CD4-positive, CD25-positive, alpha-beta regulatory T cell (primary cell): ENCODE data around the gene EVC2. TPM values are rescaled to one million over a fixed set of nuclear protein-coding genes. Genes with fewer than 3 reads are reported as not detected.

ENCODE experiments used
- ATAC-seq, 2 donors: fragments of 150-1000 bp; cut with Tn5 transposase; one replicate each; pipeline ENCODE4 v1.10.0; 2021; ENCODE audit warnings: low read depth in 2 of 2, moderate number of reproducible peaks in 2 of 2, moderate library complexity in 1 of 2
- DNase-seq, 3 donors: peaks; one replicate each; pipeline versions ENCODE4 v3.0.0 to v3.0.0-alpha.2; 2012 to 2022; ENCODE audit warnings: mixed read lengths in 1 of 3
- H3K27ac ChIP-seq: one replicate; pipeline ENCODE4 v1.7.0; 2013; ENCODE audit warnings: mild to moderate bottlenecking, low read length; ENCODE audit not compliant: insufficient read depth, poor library complexity, severe bottlenecking
- H3K27me3 ChIP-seq: one replicate; pipeline ENCODE4 v1.7.0; 2013; ENCODE audit warnings: low read length; ENCODE audit not compliant: control insufficient read depth, insufficient read depth
- H3K36me3 ChIP-seq: one replicate; pipeline ENCODE4 v1.7.0; 2013; ENCODE audit warnings: mild to moderate bottlenecking, low read length, moderate library complexity; ENCODE audit not compliant: control insufficient read depth, insufficient read depth
- H3K4me1 ChIP-seq: 2 replicates; pipeline ENCODE4 v1.7.0; 2013; ENCODE audit warnings: mild to moderate bottlenecking, low read length; ENCODE audit not compliant: insufficient read depth, control insufficient read depth, poor library complexity, severe bottlenecking
- H3K4me3 ChIP-seq: one replicate; pipeline ENCODE4 v1.7.0; 2013; ENCODE audit warnings: low read depth, mild to moderate bottlenecking, low read length, moderate library complexity
- H3K9me3 ChIP-seq, 2 experiments: 1 replicate in 1 of 2; 2 replicates in 1 of 2; pipeline ENCODE4 v1.7.0; 2013; ENCODE audit warnings: low read length in 2 of 2, mild to moderate bottlenecking in 1 of 2, moderate library complexity in 1 of 2; ENCODE audit not compliant: control insufficient read depth in 2 of 2
- H3K27ac Mint-ChIP-seq, 3 donors: one replicate each; pipeline ENCODE4 v1.8.0; 2020 to 2022; ENCODE audit warnings: mild to moderate bottlenecking in 3 of 3, mixed read lengths in 3 of 3, moderate library complexity in 2 of 3
- H3K27me3 Mint-ChIP-seq: one replicate; pipeline ENCODE4 v1.8.0; 2022; ENCODE audit warnings: mild to moderate bottlenecking, mixed read lengths
- H3K36me3 Mint-ChIP-seq: one replicate; pipeline ENCODE4 v1.8.0; 2020; ENCODE audit warnings: mixed read lengths
- H3K4me1 Mint-ChIP-seq, 4 donors: one replicate each; pipeline ENCODE4 v1.8.0; 2020 to 2022; ENCODE audit warnings: mixed read lengths in 4 of 4, mild to moderate bottlenecking in 1 of 4
- H3K4me3 Mint-ChIP-seq, 4 donors: one replicate each; pipeline ENCODE4 v1.8.0; 2020 to 2022; ENCODE audit warnings: mild to moderate bottlenecking in 4 of 4, mixed read lengths in 4 of 4, moderate library complexity in 3 of 4
- H3K9me3 Mint-ChIP-seq, 7 donors: one replicate each; pipeline ENCODE4 v1.8.0; 2020 to 2022; ENCODE audit warnings: mixed read lengths in 7 of 7, mild to moderate bottlenecking in 3 of 7, moderate library complexity in 2 of 7
- polyA plus RNA-seq, 4 donors: library from polyadenylated mRNA; unstranded; fragments of 300-500 nt; fragmentation: Illumina TruSeq; gene quantifications; one replicate each; pipeline ENCODE4 v1.2.3, GENCODE V29; 2021
- total RNA-seq: library from RNA; stranded (reverse); gene quantifications from one replicate; pipeline ENCODE4 v1.2.3, GENCODE V29; 2022

Gene EVC2
- total and polyA plus RNA-seq, 5 donors from 2014 or later, result 0.03 to 3.2 (median 0.85) TPM

DNA sequence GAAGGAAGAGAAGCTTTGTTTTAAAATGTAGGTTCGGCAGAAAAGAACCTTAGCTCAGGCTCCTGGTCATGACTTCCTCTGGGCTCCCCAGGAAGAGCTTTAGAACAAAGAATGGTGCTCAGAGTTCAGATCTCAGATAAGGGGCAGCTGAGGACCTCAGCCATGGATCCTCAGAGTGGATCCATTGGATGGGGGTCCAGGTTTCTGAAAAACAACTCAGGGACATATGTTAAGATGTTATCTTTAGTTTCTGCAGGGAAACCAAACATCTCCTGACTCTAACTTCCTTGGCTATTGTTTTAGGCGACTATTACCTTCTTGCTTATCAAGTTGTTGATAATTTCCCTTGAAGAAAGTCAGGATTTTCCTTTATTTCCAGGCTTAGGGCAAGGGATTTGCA lies 8.0 kb upstream of the EVC2 start:
- H3K9me3 Mint-ChIP-seq, result peaks cover 0 to 16% (median 6%) of the 10 kb centered on the region in 7 donors
- no peak overlapping the region for H3K4me3 Mint-ChIP-seq
- Histone ChIP-seq H3K4me3 (no peak overlapping the region), H3K9me3 (peaks cover 0 to 2% of the 10 kb centered on the region in 2 experiments), H3K36me3 (no peaks in the 10 kb centered on the region), H3K27me3 (peaks cover 8% of the 10 kb centered on the region), H3K4me1 (no peaks in the 10 kb centered on the region), H3K27ac (no peak overlapping the region)
- ATAC-seq (no peak), DNase-seq (no peak)
- peaks cover 0 to 13% (median 4%) of the 10 kb centered on the region in 4 donors for H3K4me1 Mint-ChIP-seq
- peaks cover 23% of the 10 kb centered on the region for H3K27me3 Mint-ChIP-seq
- H3K36me3 Mint-ChIP-seq, result peaks cover 3% of the 10 kb centered on the region
- H3K27ac Mint-ChIP-seq, result no peak overlapping the region

DNA sequence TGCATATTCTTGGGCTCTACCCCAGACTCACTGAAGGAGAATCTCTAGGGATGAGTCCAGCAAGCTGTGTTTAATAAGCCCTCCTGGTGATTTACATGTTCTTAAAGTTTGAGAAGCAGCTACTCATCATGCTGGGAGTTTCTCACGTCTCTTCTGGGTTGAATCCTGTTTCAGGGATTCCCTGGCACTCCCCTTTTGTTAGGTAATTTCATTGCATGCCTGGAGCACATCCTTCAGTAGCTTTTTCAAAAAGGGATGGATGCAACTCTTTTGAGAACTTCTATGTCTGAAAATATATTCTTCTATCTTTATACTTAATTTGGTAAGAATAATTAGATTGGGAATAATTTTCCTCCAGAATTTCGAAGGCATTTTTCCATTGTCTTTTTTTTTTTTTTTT lies 7.0 kb upstream of the EVC2 start:
- Histone ChIP-seq H3K27ac (no peak overlapping the region), H3K4me1 (no peaks in the 10 kb centered on the region), H3K9me3 (peaks cover 0 to 2% of the 10 kb centered on the region in 2 experiments), H3K27me3 (peaks cover 8% of the 10 kb centered on the region), H3K36me3 (no peaks in the 10 kb centered on the region), H3K4me3 (no peak overlapping the region)
- Mint-ChIP-seq H3K4me1 (peaks cover 0 to 18% (median 8%) of the 10 kb centered on the region in 4 donors), H3K4me3 (no peak overlapping the region), H3K9me3 (peaks cover 0 to 16% (median 6%) of the 10 kb centered on the region in 7 donors), H3K36me3 (peaks cover 7% of the 10 kb centered on the region), H3K27me3 (peaks cover 29% of the 10 kb centered on the region), H3K27ac (no peak overlapping the region)
- ATAC-seq, result no peak
- no peak for DNase-seq

DNA sequence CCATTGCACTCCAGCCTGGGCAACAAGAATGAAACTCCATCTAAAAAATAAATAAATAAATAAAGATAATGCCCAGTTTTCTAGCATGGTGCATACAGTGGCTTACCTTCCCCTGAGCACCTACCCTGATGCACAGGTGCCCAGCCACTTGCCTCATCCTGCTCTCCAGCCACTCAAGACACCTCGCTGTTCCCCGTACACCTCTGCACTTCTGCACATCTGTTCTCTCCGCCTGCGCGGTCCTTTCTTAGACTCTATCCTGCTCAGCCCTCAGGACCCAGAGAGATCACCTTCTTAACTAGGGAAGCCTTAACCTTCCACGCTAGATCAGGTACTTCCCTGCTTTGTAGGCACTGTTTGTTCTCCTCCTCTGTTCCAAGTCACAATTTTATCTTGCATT lies 5.5 kb upstream of the EVC2 start:
- ATAC-seq (no peak), DNase-seq (no peak)
- Mint-ChIP-seq H3K4me3 (peak overlapping the region in 1 of 4 donors; percentile 61), H3K36me3 (peaks cover 7% of the 10 kb centered on the region), H3K27me3 (peaks cover 39% of the 10 kb centered on the region), H3K4me1 (peaks cover 0 to 18% (median 8%) of the 10 kb centered on the region in 4 donors), H3K27ac (no peak overlapping the region), H3K9me3 (peaks cover 0 to 18% (median 7%) of the 10 kb centered on the region in 7 donors)
- H3K9me3 ChIP-seq, result peaks cover 0 to 2% of the 10 kb centered on the region in 2 experiments
- H3K27ac ChIP-seq, result no peak overlapping the region
- no peaks in the 10 kb centered on the region for H3K4me1 ChIP-seq
- no peaks in the 10 kb centered on the region for H3K36me3 ChIP-seq
- H3K27me3 ChIP-seq, result peaks cover 12% of the 10 kb centered on the region
- H3K4me3 ChIP-seq, result no peak overlapping the region

DNA sequence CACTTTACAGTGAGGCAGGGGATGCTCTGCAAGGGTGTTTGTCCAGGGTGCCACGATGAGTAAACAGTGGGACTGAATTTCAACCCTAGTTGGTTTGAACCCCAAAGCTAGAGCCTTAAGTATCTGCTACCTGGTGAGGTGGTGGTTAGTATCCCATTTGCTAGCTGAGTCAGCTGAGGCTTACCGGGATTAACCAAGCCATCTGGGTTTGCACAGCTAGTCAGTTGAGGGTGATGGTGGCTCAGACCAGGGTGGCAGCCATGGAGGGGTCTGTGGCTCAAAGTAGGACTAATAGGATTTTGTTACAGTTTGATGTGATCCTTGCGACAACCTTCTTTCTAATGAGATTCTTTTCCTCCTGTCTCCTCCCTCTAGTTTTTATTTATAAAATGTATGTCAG lies 4.6 kb upstream of the EVC2 start:
- no peak overlapping the region for H3K4me3 ChIP-seq
- H3K4me1 ChIP-seq, result no peaks in the 10 kb centered on the region
- peaks cover 0 to 2% of the 10 kb centered on the region in 2 experiments for H3K9me3 ChIP-seq
- ATAC-seq (no peak), DNase-seq (no peak)
- Mint-ChIP-seq H3K9me3 (peaks cover 0 to 18% (median 7%) of the 10 kb centered on the region in 7 donors), H3K27me3 (peaks cover 39% of the 10 kb centered on the region), H3K36me3 (peaks cover 7% of the 10 kb centered on the region), H3K27ac (no peak overlapping the region), H3K4me3 (no peak overlapping the region), H3K4me1 (peaks cover 0 to 18% (median 9%) of the 10 kb centered on the region in 4 donors)
- H3K27me3 ChIP-seq, result peaks cover 12% of the 10 kb centered on the region
- H3K36me3 ChIP-seq, result no peaks in the 10 kb centered on the region
- H3K27ac ChIP-seq, result no peak overlapping the region

DNA sequence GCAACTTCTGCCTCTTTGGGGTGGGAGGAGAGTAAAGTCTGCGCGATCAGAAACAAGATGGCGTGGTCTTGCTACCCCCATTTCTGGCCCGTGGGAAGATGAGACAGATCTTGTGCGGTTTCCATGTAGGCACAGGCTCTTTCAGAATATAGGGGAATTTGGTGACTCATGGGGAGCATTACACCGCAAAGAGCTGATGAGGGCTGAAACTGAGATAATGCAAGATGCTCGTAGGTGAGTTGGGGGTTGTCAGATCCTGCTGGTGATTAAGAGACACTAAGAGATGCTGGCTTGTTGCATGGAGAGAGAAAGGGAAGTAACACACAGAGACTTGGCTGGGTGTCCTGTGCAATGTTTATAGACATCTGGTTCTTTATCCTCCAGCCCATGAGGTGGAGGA lies 4.2 kb upstream of the EVC2 start:
- DNase-seq, result no peak
- H3K27ac ChIP-seq, result no peak overlapping the region
- H3K4me3 Mint-ChIP-seq, result peak overlapping the region in 2 of 4 donors; percentile 0 to 22

DNA sequence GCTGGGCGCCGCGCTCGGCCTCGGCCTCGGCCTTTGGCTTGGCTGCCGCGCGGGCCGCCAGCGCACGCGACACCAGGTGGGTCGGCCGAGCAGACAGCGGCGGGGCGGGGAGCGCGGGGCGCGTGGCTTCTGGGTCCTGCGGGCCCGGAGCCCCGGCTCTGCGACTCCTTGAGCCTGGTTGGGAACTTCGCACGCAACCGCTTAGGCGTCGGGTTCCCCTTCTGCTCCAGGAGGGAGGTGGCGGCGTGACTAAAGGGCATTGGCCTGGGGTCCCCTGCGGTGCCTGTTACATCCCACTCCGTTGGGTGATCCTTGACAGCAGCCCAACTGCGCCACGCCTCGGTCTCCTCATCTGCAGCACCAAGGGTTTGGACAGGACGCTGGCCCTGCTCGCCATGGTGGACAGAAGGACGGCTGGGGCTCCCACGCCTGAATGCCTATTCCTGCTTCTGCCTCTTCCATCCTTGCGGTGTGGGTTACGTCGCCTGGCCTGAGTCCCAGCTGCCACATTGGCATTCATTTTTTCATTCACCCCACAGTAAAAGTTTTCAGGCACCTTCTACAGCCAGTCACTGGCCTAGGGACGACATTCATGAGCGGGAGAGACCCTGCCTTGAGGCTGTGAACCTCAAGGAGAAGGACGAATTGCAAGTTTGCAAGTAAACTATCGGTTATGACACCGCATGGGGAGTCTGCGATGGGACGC lies 3.3 kb upstream of the EVC2 start:
- peaks cover 0 to 15% (median 7%) of the 10 kb centered on the region in 7 donors for H3K9me3 Mint-ChIP-seq
- ATAC-seq, result no peak
- peaks cover 12% of the 10 kb centered on the region for H3K27me3 ChIP-seq
- H3K36me3 Mint-ChIP-seq, result peaks cover 4% of the 10 kb centered on the region
- no peaks in the 10 kb centered on the region for H3K36me3 ChIP-seq
- DNase-seq, result no peak
- peak overlapping the region in 3 of 4 donors; percentile 31 to 56 (median 56) for H3K4me3 Mint-ChIP-seq
- peaks cover 0 to 20% (median 12%) of the 10 kb centered on the region in 4 donors for H3K4me1 Mint-ChIP-seq
- H3K4me1 ChIP-seq, result peaks cover 4% of the 10 kb centered on the region
- no peak overlapping the region for H3K4me3 ChIP-seq
- H3K27ac Mint-ChIP-seq, result no peak overlapping the region
- H3K27me3 Mint-ChIP-seq, result peaks cover 34% of the 10 kb centered on the region
- H3K27ac ChIP-seq, result no peak overlapping the region
- peaks cover 0 to 2% of the 10 kb centered on the region in 2 experiments for H3K9me3 ChIP-seq

More for the DNA sequence above, 4.2 kb upstream of the EVC2 start:
- Histone ChIP-seq H3K4me3 (no peak overlapping the region), H3K4me1 (peaks cover 1% of the 10 kb centered on the region), H3K9me3 (peaks cover 0 to 2% of the 10 kb centered on the region in 2 experiments), H3K27me3 (peaks cover 12% of the 10 kb centered on the region), H3K36me3 (no peaks in the 10 kb centered on the region)
- no peak for ATAC-seq
- H3K27ac Mint-ChIP-seq, result no peak overlapping the region
- H3K27me3 Mint-ChIP-seq, result peaks cover 39% of the 10 kb centered on the region
- H3K9me3 Mint-ChIP-seq, result peaks cover 0 to 15% (median 7%) of the 10 kb centered on the region in 7 donors
- peaks cover 0 to 18% (median 11%) of the 10 kb centered on the region in 4 donors for H3K4me1 Mint-ChIP-seq
- peaks cover 4% of the 10 kb centered on the region for H3K36me3 Mint-ChIP-seq

DNA sequence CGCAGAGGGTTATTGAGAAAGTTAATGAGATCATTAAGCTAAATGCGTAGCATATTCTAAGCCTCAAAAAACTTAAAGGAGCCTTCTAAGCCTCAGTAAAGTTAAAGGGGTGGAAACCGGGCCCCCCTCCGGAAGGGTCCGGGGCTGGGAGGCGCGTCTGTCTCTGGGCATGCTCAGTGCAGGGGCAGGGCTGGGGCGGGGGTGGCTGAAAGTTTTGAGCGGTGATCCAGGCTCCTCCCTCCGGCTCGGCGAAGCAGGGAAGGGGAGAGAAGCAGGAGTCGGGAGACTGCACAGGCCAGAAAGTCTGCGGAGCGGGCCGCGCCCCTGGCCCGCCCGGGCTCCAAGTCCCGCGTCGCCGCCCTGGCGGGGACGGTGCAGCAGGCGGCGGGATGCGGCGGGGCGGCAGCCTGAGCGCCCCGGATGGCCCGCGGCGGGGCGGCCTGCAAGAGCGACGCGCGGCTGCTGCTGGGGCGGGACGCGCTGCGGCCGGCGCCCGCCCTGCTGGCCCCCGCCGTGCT lies 2.7 kb upstream of the EVC2 start, which contains the start of gene EVC:
TSS of gene EVC (plus strand) at position 241 of the 518 bp plus-strand sequence. CDS start at position 421, 180 bp downstream.
- no peaks in the 10 kb centered on the region for H3K36me3 ChIP-seq
- H3K27me3 Mint-ChIP-seq, result peaks cover 38% of the 10 kb centered on the region
- no peak within 1 kb of the TSS for H3K4me3 ChIP-seq
- H3K4me3 Mint-ChIP-seq, result peak within 1 kb of the TSS; percentile 76 to 96 (median 84)
- peaks cover 4% of the 10 kb centered on the region for H3K36me3 Mint-ChIP-seq
- H3K4me1 ChIP-seq, result peaks cover 4% of the 10 kb centered on the region
- peaks cover 0 to 2% of the 10 kb centered on the region in 2 experiments for H3K9me3 ChIP-seq
- H3K27me3 ChIP-seq, result peaks cover 12% of the 10 kb centered on the region
- no peak within 1 kb of the TSS for H3K27ac Mint-ChIP-seq
- peaks cover 0 to 26% (median 13%) of the 10 kb centered on the region in 4 donors for H3K4me1 Mint-ChIP-seq
- peaks cover 0 to 14% (median 7%) of the 10 kb centered on the region in 7 donors for H3K9me3 Mint-ChIP-seq
- ATAC-seq, result peak; percentile 27 to 39
- no peak within 1 kb of the TSS for H3K27ac ChIP-seq
- no peak for DNase-seq
